Activated naive CD8-positive, alpha-beta T cell treated with anti-CD3 and anti-CD28 coated beads, Interleukin-2, amount 10 ng/mL, durations not matched to agents 7 days and 5 days (primary cell): ENCODE data around the gene DPH3. TPM values are rescaled to one million over a fixed set of nuclear protein-coding genes. Genes with fewer than 3 reads are reported as not detected.

Source experiments
- ATAC-seq: fragments of 150-1000 bp; cut with Tn5 transposase; one replicate; pipeline ENCODE4 v1.10.0; 2021; ENCODE audit warnings: low read depth, moderate library complexity
- POLR2A ChIA-PET: fragments of 350-600 bp; sonication (Branson Sonifier 250); formaldehyde crosslinking; loops from one replicate; lab custom pipeline; 2021; ENCODE audit warnings: antibody characterized with exemption; lab: Charles Lee
- DNase-seq: peaks from one replicate; pipeline ENCODE4 v3.0.0; 2021
- H3K27ac Mint-ChIP-seq: one replicate; pipeline ENCODE4 v1.8.0; 2022; ENCODE audit warnings: mild to moderate bottlenecking, mixed read lengths
- H3K27me3 Mint-ChIP-seq: one replicate; pipeline ENCODE4 v1.8.0; 2022; ENCODE audit warnings: mild to moderate bottlenecking, moderate library complexity, mixed read lengths
- H3K36me3 Mint-ChIP-seq: one replicate; pipeline ENCODE4 v1.8.0; 2021; ENCODE audit warnings: mild to moderate bottlenecking, mixed read lengths
- H3K4me1 Mint-ChIP-seq: one replicate; pipeline ENCODE4 v1.8.0; 2021; ENCODE audit warnings: mixed read lengths
- H3K4me3 Mint-ChIP-seq: one replicate; pipeline ENCODE4 v1.8.0; 2022; ENCODE audit warnings: mild to moderate bottlenecking, moderate library complexity, mixed read lengths
- H3K9me3 Mint-ChIP-seq: one replicate; pipeline ENCODE4 v1.8.0; 2021; ENCODE audit warnings: mixed read lengths
- total RNA-seq, 2 experiments: library from RNA; stranded (reverse); gene quantifications; one replicate each; pipeline ENCODE4 v1.2.3, GENCODE V29; 2021

The DPH3 gene
- total RNA-seq, 2 experiments from 2014 or later: 12.1 to 14.9 TPM

DNA sequence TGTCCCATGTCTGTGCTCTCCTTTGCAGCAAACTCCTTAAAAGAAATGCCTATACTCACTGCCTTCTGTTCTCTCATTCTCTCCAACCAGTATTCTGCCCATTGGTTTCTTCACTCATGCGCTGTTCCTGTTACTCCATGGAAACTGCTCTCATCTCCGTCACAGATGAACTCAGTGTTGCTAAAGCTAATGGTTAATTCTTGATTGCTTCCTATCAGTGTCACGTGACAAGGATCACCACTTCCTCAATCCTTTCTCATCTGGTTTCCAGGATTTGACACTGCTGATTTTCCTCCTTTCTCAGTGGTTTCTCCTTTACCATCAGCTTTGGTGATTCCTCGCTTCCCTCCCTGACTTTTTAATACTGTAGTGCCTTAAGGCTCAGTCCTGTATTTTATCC, 2.6 kb downstream of the DPH3 start:
- DNase-seq (no peak), ATAC-seq (no peak)
- peaks cover 5% of the 10 kb centered on the region for H3K36me3 Mint-ChIP-seq
- no peaks in the 10 kb centered on the region for H3K27me3 Mint-ChIP-seq
- H3K27ac Mint-ChIP-seq: no peak overlapping the region
- POLR2A ChIA-PET: no interaction called here
- no peak overlapping the region for H3K4me3 Mint-ChIP-seq
- H3K4me1 Mint-ChIP-seq: peaks cover 18% of the 10 kb centered on the region
- H3K9me3 Mint-ChIP-seq: no peaks in the 10 kb centered on the region

DNA sequence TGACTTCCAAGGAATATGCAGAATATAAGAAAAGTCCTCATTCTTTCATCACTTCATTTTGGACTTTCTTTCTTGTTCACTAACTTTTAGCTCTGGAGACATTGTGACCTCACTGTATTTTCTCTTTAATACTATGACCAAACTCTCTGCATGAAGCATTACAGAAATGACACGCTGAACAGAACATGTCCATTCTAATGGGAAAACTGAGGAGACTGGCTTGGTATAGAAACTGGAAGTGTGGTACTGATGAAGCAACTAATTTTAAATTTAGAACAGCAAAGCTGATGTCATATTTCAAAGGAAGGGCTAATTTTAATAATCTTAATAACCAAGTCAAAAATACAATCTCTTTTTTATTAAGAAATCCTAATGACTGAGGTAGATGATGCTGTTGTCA, 4.7 kb downstream of the DPH3 start:
- POLR2A ChIA-PET: no interaction called here
- peaks cover 5% of the 10 kb centered on the region for H3K36me3 Mint-ChIP-seq
- H3K4me1 Mint-ChIP-seq: peaks cover 14% of the 10 kb centered on the region
- no peaks in the 10 kb centered on the region for H3K9me3 Mint-ChIP-seq
- no peak overlapping the region for H3K27ac Mint-ChIP-seq
- ATAC-seq (no peak), DNase-seq (no peak)
- H3K27me3 Mint-ChIP-seq: no peaks in the 10 kb centered on the region
- no peak overlapping the region for H3K4me3 Mint-ChIP-seq

DNA sequence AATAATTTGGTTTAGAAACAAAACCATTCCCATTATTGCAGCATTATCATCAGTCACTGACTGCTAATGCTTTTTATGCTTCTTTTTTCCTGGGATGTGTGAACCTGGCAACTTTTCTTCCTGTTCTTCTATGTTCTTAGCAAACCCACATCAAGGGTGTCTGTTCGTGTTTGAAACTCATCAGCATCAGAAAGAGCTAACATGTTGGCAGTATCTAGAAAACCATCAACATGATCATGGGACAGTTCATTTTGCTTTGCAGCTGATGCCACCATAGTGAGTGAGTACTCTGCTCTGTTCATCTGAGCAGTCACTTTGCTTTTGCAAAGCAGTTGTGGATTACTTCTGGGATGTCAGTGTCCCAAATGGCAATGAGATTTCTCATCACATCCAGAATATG, 5.9 kb downstream of the DPH3 start:
- no peak for DNase-seq
- POLR2A ChIA-PET: no interaction called here
- peaks cover 5% of the 10 kb centered on the region for H3K36me3 Mint-ChIP-seq
- H3K27ac Mint-ChIP-seq: no peak overlapping the region
- H3K27me3 Mint-ChIP-seq: no peaks in the 10 kb centered on the region
- H3K9me3 Mint-ChIP-seq: no peaks in the 10 kb centered on the region
- no peak for ATAC-seq
- H3K4me1 Mint-ChIP-seq: peaks cover 20% of the 10 kb centered on the region
- H3K4me3 Mint-ChIP-seq: no peak overlapping the region

DNA sequence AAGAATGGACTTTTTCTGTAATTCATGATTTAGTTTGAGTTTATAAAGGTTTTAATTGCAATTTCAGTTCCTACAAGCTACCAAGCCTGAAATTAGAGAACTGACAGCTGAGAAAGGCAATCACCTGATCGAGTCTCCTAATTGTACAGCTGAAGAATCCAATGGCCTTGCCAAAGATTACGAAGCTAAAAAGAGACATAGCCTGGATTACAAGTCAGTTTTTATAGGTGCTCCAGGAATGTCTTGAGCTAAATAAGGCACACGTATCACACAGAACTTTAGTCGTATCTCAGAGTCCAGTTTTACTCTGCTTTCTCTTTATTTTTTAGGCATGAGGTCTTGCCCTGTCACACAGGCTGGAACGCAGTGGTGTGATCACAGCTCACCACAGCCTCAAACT, 6.6 kb downstream of the DPH3 start:
- no peak overlapping the region for H3K4me3 Mint-ChIP-seq
- H3K36me3 Mint-ChIP-seq: peaks cover 5% of the 10 kb centered on the region
- H3K27ac Mint-ChIP-seq: no peak overlapping the region
- no peaks in the 10 kb centered on the region for H3K9me3 Mint-ChIP-seq
- H3K27me3 Mint-ChIP-seq: no peaks in the 10 kb centered on the region
- ATAC-seq (no peak), DNase-seq (no peak)
- H3K4me1 Mint-ChIP-seq: peaks cover 25% of the 10 kb centered on the region
- POLR2A ChIA-PET: no interaction called here

DNA sequence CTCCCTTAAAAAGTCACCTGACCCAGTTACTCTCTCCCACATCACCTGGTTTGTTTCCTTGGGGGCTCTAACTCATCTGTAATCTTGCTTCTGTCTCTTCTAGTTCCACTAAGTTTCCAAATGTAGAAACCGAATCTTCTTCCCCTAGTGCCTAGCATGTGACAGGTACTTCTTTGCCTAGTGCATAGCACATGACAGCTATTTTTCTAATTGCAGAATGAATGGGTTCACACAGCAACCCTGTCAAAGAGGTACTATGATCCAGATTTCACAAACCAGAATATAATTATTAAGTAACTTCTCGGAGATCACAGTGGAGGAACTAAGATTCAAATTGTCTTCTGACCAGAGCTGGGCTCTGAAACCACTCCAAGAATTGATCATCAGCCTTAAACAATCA, 7.4 kb downstream of the DPH3 start:
- Mint-ChIP-seq H3K27me3 (no peaks in the 10 kb centered on the region), H3K27ac (no peak overlapping the region), H3K4me1 (peaks cover 28% of the 10 kb centered on the region), H3K36me3 (peaks cover 5% of the 10 kb centered on the region), H3K4me3 (no peak overlapping the region), H3K9me3 (no peaks in the 10 kb centered on the region)
- DNase-seq: no peak
- POLR2A ChIA-PET: no interaction called here
- ATAC-seq: no peak

DNA sequence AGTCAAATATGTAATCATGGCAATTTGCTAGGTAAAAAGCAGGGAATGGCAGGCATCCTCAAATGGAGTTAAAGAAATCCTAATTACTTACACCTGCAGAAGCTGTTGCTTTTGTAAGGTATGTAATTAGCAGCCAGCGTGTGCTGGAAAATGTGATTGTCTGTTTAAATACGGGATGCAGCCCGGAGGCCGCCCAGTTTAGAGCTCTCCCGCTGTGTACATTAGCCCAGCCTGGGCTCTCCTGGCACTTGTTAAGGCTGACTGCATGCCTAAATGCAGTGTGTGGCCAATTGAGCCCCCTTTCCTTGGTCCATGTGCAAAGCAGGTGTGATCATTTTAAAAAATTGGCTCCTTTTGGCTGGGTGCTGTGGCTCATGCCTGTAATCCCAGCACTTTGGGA, 9.0 kb downstream of the DPH3 start:
- no peak overlapping the region for H3K27ac Mint-ChIP-seq
- H3K36me3 Mint-ChIP-seq: peaks cover 5% of the 10 kb centered on the region
- no peaks in the 10 kb centered on the region for H3K27me3 Mint-ChIP-seq
- no peaks in the 10 kb centered on the region for H3K9me3 Mint-ChIP-seq
- peaks cover 28% of the 10 kb centered on the region for H3K4me1 Mint-ChIP-seq
- no peak overlapping the region for H3K4me3 Mint-ChIP-seq
- ATAC-seq (no peak), DNase-seq (no peak)
- POLR2A ChIA-PET: no interaction called here

DNA sequence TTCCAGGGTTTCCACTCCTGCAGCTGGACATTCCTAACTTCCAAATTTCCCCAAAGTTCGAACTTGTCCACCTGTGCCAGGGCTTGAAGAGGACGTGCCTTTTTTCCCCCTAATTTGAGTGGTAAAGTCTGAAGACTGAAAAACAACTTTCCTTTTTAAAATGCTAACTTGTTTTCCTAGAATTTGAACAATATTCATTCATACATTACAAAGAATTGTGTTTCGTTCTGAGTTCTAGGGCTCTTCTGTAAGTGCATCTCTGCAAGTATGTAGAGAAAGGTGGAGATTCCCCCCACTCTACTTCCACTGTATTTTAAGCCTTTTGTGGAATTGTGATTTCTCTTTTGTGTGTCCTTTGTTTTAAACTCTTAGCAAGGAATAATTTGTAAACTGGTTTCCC, 9.4 kb downstream of the DPH3 start:
- H3K4me1 Mint-ChIP-seq: peaks cover 28% of the 10 kb centered on the region

DNA sequence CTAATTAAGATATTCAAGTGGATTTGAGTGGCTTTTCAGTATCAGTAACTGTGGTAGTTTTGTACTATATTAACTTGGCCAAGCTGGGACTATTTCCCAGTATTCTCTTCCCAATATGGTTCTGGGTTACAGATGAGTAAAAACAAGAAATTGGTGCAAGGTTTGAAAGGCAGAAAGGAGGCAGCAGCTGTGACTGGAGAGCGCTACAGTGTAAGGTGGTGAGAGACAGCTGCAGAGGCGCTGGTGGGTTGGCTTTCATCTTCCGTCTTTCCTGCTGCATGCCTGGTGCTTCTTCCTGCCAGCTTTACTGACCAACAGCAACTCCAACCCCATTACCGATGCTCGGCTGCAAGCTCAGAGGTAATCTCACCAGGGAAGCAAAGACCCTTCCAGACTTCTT, 9.8 kb downstream of the DPH3 start:
- no peaks in the 10 kb centered on the region for H3K9me3 Mint-ChIP-seq
- ATAC-seq: peak; percentile 70
- peaks cover 28% of the 10 kb centered on the region for H3K4me1 Mint-ChIP-seq
- H3K27me3 Mint-ChIP-seq: no peaks in the 10 kb centered on the region
- POLR2A ChIA-PET: no interaction called here
- H3K4me3 Mint-ChIP-seq: peak overlapping the region; percentile 52
- peak overlapping the region; percentile 42 for H3K27ac Mint-ChIP-seq
- DNase-seq: no peak
- H3K36me3 Mint-ChIP-seq: peaks cover 3% of the 10 kb centered on the region

More for the DNA sequence above, 9.4 kb downstream of the DPH3 start:
- Mint-ChIP-seq H3K9me3 (no peaks in the 10 kb centered on the region), H3K4me3 (peak overlapping the region; percentile 52), H3K36me3 (peaks cover 5% of the 10 kb centered on the region), H3K27me3 (no peaks in the 10 kb centered on the region), H3K27ac (peak overlapping the region; percentile 42)
- no peak for DNase-seq
- POLR2A ChIA-PET: no interaction called here
- ATAC-seq: no peak

DNA sequence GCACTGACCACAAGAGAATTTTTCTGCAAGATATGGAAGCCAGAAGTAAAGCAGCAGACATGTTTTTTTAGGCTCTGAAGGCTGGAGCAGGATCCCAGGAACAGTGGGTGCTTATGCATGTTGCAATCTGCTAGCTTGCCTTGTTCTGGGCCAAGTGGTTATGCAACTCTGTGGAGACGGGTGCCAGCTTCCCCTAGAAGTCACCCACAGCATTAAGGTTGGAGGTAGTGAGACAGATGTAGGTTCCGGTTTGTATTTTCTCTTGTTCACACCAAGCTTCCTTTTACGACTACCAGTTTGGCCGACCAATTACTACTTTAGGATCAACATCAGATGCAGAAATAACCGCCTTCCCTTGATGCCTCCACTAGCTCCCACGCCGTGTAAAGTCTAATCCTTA, 11.1 kb downstream of the DPH3 start:
- no peaks in the 10 kb centered on the region for H3K36me3 Mint-ChIP-seq
- DNase-seq (no peak), ATAC-seq (no peak)
- POLR2A ChIA-PET: interaction anchor here (1.1 kb wide), 2 partner anchors 11 to 652 kb away, joined by 3 to 4 read pairs; partner anchors contain the start of genes BTD, DPH3, HACL1 and OXNAD1
- peaks cover 2% of the 10 kb centered on the region for H3K27me3 Mint-ChIP-seq
- no peak overlapping the region for H3K27ac Mint-ChIP-seq
- no peak overlapping the region for H3K4me3 Mint-ChIP-seq
- H3K4me1 Mint-ChIP-seq: peaks cover 24% of the 10 kb centered on the region
- H3K9me3 Mint-ChIP-seq: no peaks in the 10 kb centered on the region

DNA sequence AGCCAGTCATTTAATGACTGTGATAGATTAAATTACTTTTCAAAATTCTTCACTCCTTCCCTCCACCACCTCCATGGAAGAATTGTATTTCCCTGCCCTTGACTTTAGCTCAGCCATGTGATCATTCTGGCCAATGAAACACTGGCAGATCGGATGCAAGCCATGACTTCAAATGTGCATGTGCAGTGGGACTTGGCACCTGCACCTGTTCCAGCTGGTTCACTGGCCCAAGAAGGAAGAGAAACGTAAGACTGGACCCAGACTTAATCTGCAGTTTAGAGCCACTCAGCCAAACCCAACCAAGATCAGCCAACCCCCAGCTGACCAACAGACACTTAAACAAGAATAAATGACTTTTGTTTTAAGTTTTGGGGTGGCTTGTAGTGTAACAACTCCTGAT, 11.8 kb downstream of the DPH3 start:
- Mint-ChIP-seq H3K27ac (no peak overlapping the region), H3K4me3 (no peak overlapping the region), H3K27me3 (peaks cover 2% of the 10 kb centered on the region), H3K4me1 (peaks cover 24% of the 10 kb centered on the region), H3K9me3 (no peaks in the 10 kb centered on the region), H3K36me3 (no peaks in the 10 kb centered on the region)
- POLR2A ChIA-PET: interaction anchor here (1.1 kb wide), 2 partner anchors 12 to 651 kb away, joined by 3 to 4 read pairs; partner anchors contain the start of genes BTD, DPH3, HACL1 and OXNAD1
- ATAC-seq (no peak), DNase-seq (no peak)

DNA sequence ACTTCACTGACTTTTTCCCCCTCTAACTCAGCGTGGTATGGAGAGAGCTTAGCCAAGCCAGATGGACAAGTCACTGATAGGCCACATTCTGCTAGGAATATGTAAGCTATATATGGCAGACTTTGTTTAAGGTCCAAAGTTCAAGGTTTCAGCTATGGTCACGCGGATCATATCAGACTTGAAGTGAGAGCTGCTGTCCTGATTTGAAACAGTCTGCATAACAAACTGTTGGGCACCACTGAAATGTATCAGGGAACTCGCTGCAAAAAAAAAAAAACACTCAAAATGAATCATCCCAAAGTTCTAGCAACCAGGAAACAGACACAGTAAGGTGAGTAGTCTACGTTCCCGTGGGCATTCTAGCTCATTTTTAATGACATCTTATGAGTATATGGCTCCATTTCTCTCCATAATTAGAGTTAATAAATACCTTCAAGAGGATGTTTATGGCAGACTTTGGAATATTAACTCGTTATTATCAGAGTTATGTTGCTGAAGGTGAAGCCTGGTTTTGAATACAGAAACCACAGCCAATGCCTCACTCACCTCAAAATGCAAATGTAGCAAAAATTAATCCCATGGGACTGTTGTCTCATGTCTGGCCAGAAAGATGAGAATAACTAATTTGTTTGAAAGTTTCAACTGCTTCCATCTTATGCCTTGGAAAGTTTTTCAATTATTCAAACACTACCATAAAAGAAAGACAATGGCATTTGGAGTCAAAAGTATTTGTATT, 12.3 kb downstream of the DPH3 start:
- ATAC-seq: no peak
- H3K4me1 Mint-ChIP-seq: peaks cover 24% of the 10 kb centered on the region
- POLR2A ChIA-PET: interaction anchor here (1.1 kb wide), 1 partner anchor 12 kb away, joined by 4 read pairs; the partner anchor contains the start of genes DPH3 and OXNAD1
- no peak for DNase-seq
- H3K9me3 Mint-ChIP-seq: no peaks in the 10 kb centered on the region
- H3K36me3 Mint-ChIP-seq: no peaks in the 10 kb centered on the region
- no peak overlapping the region for H3K27ac Mint-ChIP-seq
- H3K4me3 Mint-ChIP-seq: no peak overlapping the region
- H3K27me3 Mint-ChIP-seq: peaks cover 2% of the 10 kb centered on the region

DNA sequence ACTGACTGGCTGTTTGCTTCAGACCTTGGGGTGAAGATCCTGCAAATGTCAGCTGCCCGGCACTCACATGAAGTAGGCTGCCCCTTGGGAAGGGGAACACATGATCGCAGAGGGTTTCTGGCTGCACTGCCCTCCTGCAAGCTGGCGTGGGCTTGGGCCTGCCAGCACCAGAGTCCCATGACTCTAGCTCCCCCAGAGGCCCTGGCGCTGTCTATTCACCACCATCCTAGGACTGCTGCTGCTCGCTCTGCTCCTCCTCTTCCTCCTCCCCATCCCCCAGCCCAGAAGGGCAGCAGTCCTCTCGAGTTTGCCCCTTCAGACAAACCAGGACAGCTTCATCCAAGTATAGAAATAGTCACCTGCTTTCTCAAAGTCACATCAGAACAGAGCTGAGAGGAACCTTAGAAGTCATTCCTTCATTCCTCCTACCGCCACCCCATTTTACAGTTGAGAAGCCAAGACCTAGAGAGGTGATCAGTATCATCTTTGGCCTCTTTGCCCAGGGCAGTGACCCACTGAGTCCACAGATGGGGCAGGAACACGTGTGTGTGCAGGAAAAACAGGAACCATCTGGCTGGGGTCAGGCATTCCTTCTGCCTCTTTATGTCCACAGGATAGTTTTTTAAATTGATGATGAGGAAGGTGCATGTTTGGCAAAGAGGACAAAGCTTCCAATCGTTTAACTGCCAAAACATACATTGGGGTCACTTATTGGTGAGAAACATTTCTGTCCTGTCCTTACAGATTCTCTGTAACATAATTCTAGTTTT, 13.2 kb downstream of the DPH3 start:
- Mint-ChIP-seq H3K27ac (no peak overlapping the region), H3K27me3 (peaks cover 2% of the 10 kb centered on the region), H3K4me1 (peaks cover 25% of the 10 kb centered on the region), H3K4me3 (no peak overlapping the region), H3K36me3 (no peaks in the 10 kb centered on the region), H3K9me3 (no peaks in the 10 kb centered on the region)
- POLR2A ChIA-PET: interaction anchor here (0.6 kb wide), 1 partner anchor 25 kb away, joined by 3 read pairs; no protein-coding TSS in a partner anchor
- DNase-seq: no peak
- no peak for ATAC-seq

DNA sequence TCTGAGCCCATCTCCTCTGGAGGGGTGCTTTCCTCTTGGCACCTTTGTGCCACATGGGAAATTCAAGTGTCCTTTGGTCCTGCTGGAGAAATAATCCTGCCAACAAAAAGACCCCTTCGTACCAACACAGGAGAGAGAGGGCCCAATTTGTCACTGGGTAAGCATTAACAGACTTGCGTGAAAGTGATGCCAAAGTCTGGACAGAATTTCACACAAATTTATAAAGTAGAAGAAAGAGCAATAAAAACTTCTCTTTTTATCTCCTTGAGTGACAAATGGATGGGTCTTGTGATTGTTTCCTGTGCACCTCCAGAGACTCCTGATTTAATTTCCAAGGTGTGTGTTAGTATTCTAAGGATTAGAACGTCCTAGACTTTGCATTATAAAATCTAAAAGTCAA, 14.9 kb downstream of the DPH3 start:
- POLR2A ChIA-PET: no interaction called here
- Mint-ChIP-seq H3K4me1 (peaks cover 22% of the 10 kb centered on the region), H3K27ac (no peak overlapping the region), H3K4me3 (no peak overlapping the region), H3K27me3 (peaks cover 2% of the 10 kb centered on the region), H3K36me3 (no peaks in the 10 kb centered on the region), H3K9me3 (no peaks in the 10 kb centered on the region)
- DNase-seq: no peak
- ATAC-seq: no peak

DNA sequence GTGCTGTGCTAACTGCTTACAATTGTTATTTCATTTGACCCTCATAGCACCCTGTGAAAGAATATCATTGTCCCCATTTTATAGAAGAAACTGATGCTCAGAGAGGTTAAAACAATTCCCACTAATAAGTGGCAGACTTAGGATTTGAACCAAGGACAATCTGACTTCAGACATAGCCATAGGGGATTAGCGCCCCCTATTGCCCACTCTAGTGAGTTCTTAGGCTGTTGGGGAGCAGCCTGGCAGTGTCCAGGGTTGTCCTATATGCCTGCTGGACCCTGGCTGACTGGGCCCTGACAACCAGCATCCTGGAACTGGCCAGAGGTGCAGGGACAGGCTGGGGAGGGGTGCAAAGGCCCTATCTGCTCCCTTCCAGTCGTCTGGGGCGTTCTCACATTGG, 15.4 kb downstream of the DPH3 start:
- no peak overlapping the region for H3K4me3 Mint-ChIP-seq
- no peaks in the 10 kb centered on the region for H3K36me3 Mint-ChIP-seq
- DNase-seq: no peak
- no peak for ATAC-seq
- POLR2A ChIA-PET: no interaction called here
- no peak overlapping the region for H3K27ac Mint-ChIP-seq
- peaks cover 2% of the 10 kb centered on the region for H3K27me3 Mint-ChIP-seq
- H3K9me3 Mint-ChIP-seq: no peaks in the 10 kb centered on the region
- peaks cover 16% of the 10 kb centered on the region for H3K4me1 Mint-ChIP-seq
